ENCODE data around the gene PKD1. TPM values are rescaled to one million over a fixed set of nuclear protein-coding genes. Genes with fewer than 3 reads are reported as not detected.
A peak's percentile ranks its signal among the peaks of the same experiment; 100 is the strongest.

The PKD1 gene
- total and polyA plus RNA-seq, 12 donors, result 76.7 to 122 (median 104) TPM

DNA sequence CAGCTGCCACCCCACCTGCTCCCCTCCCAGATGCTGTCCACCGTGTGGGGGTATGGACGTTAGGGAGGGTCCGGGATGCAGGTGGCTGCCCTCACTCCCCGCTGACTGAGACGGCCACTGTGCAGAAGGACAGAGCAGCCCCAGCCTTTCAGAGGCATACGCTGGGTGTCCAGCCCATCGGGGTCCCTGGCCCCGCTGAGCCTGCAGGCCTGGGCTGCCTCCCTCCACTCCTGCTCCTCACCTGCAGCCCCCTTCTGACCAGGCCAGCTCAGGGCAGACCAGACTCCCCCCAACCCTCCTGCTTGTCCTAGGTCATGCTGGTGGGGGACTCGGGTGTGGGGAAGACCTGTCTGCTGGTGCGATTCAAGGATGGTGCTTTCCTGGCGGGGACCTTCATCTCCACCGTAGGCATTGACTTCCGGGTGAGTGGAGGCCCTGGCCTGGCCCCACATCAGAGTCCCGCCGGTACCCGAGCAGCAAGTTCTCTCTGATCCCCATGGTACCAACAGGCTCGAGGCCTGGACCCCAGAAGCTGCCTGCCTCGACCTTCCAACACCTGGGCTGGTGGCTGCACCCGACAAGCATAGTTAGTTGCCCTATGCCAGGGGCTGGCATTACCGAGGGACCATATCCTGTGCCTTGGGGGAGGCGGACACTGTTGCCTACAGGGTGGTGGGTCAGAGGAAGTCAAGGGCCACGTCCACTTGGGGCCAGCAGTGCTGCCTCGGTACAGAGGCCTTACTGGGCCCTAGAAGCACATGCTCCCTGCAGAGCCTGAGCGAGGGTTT, 14.1 kb upstream of the PKD1 start:
- Histone ChIP-seq H3K4me3 (no peak overlapping the region), H3K9me3 (no peaks in the 10 kb centered on the region), H3K27me3 (peaks cover 0 to 14% (median 0%) of the 10 kb centered on the region in 7 donors), H3K4me1 (peaks cover 35 to 75% (median 68%) of the 10 kb centered on the region in 9 donors), H3K27ac (no peak overlapping the region), H3K36me3 (peaks cover 0 to 23% (median 2%) of the 10 kb centered on the region in 9 donors)
- no peak for ATAC-seq
- 66 to 71% methylated on average over 24 of the region's 24 CpGs for WGBS, 2 donors
- TF ChIP-seq, protein P1, sequence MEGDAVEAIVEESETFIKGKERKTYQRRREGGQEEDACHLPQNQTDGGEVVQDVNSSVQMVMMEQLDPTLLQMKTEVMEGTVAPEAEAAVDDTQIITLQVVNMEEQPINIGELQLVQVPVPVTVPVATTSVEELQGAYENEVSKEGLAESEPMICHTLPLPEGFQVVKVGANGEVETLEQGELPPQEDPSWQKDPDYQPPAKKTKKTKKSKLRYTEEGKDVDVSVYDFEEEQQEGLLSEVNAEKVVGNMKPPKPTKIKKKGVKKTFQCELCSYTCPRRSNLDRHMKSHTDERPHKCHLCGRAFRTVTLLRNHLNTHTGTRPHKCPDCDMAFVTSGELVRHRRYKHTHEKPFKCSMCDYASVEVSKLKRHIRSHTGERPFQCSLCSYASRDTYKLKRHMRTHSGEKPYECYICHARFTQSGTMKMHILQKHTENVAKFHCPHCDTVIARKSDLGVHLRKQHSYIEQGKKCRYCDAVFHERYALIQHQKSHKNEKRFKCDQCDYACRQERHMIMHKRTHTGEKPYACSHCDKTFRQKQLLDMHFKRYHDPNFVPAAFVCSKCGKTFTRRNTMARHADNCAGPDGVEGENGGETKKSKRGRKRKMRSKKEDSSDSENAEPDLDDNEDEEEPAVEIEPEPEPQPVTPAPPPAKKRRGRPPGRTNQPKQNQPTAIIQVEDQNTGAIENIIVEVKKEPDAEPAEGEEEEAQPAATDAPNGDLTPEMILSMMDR (IDR thresholded peaks at IDR 0.05), result no peak
- no peak for DNase-seq
- intact Hi-C loops (cut with DNase I), result loop anchor here in 5 of 10 donors (5.0 to 10.0 kb wide), 5 partner anchors 65 to 355 kb away; partner anchors contain the start of genes ECI1 (in 1 of the 5) and ZNF598 (in 1 of the 5)

DNA sequence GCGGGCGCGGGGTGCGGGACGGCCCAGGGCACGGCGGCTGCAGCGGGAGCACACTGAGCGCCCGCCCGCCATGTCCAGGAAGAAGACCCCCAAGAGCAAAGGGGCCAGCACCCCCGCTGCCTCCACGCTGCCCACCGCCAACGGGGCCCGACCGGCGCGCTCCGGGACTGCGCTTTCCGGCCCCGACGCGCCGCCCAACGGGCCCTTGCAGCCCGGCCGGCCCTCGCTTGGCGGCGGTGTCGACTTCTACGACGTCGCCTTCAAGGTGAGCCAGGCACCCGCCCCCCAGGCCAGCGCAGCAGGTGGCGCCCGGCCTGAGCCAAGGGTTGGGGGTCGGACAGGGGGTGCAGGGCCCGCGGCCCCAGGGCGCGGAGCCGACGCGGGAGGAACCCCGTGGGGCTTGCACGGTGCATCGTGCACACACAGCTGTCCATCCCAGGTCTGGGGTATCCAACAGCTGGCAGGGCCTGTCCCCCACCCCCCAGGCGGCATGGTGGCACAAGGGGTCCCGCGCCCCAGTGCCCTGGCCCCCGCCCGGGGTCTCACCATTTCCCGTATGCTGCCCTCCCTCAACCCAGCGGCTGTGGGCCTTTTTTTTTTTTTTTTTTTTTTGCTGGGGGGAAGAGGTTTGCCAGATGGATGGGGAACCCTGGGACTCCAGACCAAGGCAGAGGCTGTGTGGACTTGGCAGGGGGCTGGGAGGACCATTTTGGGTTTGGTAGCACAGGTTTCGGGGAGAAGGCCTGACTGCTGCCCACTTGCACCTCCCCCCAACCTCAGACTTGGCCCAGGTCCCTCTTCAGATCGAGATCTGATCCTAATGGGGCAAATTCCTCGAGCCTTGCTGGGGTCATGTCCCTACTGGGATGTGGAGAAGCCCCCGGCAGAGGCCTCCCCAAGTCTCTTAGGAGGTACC, 13.3 kb upstream of the PKD1 start:
- H3K9me3 ChIP-seq, result no peaks in the 10 kb centered on the region
- peaks cover 29 to 66% (median 60%) of the 10 kb centered on the region in 9 donors for H3K4me1 ChIP-seq
- peaks cover 0 to 22% (median 2%) of the 10 kb centered on the region in 9 donors for H3K36me3 ChIP-seq
- H3K27ac ChIP-seq, result peak overlapping the region in 3 of 10 donors; percentile 16 to 84 (median 47)
- peak overlapping the region; percentile 29 to 64 (median 53) for H3K4me3 ChIP-seq
- peaks cover 0 to 14% (median 0%) of the 10 kb centered on the region in 7 donors for H3K27me3 ChIP-seq
- no peak for DNase-seq
- intact Hi-C loops (cut with DNase I), result loop anchor here in 2 of 10 donors (10.0 kb wide), 2 partner anchors 64 to 144 kb away; partner anchors contain the start of gene ZNF598 (in 1 of the 2)
- ATAC-seq, result no peak
- TF ChIP-seq, protein P1 (IDR thresholded peaks at IDR 0.05), result no peak
- WGBS, 2 donors, result 4 to 5% methylated on average over 51 to 61 of the region's 62 CpGs

DNA sequence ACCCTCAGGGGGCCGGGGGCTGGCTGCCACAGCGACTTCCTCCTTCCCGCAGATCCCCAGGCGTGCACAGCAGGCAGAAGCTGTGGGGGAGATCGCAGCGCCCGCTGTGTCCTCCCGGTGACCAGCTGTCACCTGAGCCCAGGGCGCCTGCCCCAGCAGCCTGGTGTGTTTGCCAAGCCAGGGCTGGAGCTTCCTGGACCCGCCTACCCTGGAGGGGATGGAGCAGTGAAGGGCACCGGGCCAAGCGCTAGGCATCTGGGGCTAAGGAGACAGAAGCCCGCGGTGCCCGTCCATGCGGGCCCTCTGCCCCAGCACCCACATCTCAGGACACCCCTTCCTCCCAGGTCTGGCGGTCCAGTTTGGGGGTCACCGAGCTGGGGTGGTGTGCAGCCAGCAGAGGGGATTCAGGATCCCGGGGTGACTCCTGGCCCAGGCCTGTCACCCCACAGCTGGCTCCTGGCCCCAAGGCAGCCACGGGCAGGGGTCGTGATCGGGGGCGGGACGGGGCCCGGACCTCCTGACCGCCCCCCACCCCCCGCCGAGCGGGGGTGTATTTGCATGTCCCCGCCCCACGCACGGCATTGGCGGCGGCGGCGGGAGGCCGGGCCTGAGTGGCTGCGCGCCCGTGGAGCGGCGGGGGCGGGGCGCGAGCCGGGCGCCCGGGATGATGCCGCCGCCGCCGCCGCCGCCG, 12.4 kb upstream of the PKD1 start, which contains the start of gene RAB26:
Gene RAB26 (plus strand): TSS at position 645 of the 691 bp plus-strand sequence. CDS start 159 bp downstream, outside the sequence.
- intact Hi-C loops (cut with DNase I), result loop anchor here in 2 of 10 donors (10.0 kb wide), 2 partner anchors 63 to 143 kb away; partner anchors contain the start of gene ZNF598 (in 1 of the 2)
- peak within 1 kb of the TSS; percentile 13 to 91 (median 82) for H3K27ac ChIP-seq

More for the DNA sequence above, 12.4 kb upstream of the PKD1 start, which contains the start of gene RAB26:
- TF ChIP-seq, protein P1 (IDR thresholded peaks at IDR 0.05), result no peak
- Histone ChIP-seq H3K9me3 (no peaks in the 10 kb centered on the region), H3K36me3 (peaks cover 0 to 18% (median 2%) of the 10 kb centered on the region in 9 donors), H3K4me1 (peaks cover 20 to 58% (median 52%) of the 10 kb centered on the region in 9 donors), H3K27me3 (peaks cover 0 to 14% (median 0%) of the 10 kb centered on the region in 7 donors), H3K4me3 (peak within 1 kb of the TSS; percentile 29 to 64 (median 53))
- peak; percentile 84 for DNase-seq
- 9 to 10% methylated on average over 37 to 45 of the region's 55 CpGs for WGBS, 2 donors
- peak; percentile 82 to 93 (median 90) for ATAC-seq
